EH (cell line): Measurements from ENCODE around the gene BSN.

Experiments used
- DNase-seq: peaks from one replicate; pipeline ENCODE4 v3.0.0-alpha.2; 2015; ENCODE audit warnings: low read depth

The BSN gene

DNA sequence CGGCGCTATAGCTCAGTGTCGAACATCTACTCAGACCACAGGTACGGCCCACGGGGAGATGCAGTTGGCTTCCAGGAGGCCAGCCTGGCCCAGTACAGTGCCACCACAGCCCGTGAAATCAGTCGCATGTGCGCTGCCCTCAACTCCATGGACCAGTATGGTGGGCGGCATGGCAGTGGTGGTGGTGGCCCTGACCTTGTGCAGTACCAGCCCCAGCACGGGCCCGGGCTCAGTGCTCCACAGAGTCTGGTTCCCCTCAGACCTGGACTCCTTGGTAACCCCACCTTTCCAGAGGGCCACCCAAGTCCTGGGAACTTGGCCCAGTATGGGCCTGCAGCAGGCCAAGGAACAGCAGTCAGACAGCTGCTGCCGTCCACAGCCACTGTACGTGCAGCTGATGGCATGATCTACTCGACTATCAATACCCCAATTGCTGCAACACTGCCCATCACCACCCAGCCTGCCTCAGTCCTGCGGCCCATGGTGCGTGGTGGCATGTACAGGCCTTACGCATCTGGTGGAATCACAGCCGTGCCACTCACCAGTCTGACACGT lies 101.5 kb downstream of the BSN start:
- no peak for DNase-seq

DNA sequence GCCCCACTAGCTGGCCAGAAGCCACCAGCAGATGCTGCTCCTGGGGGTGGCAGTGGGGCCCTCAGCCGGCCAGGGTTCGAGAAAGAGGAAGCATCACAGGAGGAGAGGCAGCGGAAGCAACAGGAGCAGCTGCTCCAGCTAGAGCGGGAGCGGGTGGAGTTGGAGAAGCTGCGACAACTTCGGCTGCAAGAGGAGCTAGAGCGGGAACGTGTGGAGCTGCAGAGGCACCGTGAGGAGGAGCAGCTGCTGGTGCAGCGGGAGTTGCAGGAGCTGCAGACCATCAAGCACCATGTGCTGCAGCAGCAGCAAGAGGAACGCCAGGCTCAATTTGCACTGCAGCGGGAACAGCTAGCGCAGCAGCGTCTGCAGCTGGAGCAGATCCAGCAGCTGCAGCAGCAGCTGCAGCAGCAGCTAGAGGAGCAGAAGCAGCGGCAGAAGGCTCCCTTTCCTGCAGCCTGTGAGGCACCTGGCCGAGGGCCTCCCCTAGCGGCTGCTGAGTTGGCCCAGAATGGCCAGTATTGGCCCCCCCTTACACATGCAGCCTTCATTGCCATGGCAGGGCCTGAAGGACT lies 102.3 kb downstream of the BSN start:
- no peak for DNase-seq

DNA sequence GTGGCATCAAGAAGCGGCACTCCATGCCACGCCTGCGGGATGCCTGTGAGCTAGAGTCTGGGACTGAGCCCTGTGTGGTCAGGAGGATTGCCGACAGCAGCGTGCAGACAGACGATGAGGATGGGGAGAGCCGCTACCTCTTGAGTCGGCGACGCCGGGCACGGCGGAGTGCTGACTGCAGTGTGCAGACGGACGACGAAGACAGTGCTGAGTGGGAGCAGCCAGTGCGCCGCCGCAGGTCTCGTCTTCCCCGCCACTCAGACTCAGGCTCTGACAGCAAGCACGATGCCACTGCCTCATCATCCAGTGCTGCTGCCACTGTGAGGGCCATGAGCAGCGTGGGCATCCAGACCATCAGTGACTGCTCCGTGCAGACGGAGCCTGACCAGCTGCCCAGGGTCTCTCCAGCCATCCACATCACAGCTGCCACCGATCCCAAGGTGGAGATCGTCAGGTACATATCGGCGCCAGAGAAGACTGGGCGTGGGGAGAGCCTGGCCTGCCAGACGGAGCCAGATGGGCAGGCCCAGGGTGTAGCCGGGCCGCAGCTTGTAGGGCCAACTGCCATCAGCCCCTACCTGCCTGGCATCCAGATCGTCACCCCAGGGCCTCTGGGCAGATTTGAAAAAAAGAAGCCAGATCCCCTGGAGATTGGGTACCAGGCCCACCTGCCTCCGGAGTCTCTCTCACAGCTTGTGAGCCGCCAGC lies 103.1 kb downstream of the BSN start:
- DNase-seq: no peak

DNA sequence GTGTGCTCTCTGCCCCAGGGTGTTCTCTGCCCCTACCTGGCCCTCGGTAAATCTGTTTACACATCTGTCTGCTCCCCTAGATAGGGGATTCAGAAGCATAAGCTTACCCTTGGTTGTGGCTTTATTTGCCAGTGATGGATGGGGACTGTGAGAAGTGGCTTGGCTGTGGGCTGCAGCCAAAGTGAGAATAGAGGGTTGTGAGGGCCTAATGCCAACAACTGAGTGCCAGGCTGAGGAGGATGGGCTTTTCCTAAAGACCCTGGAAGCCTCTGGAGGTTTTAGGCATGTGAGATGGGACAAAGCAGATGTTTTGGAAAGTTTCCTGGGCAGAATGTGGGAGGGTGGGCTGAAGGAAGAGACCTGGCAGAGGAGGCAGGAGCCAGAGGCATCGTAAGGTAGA lies 104.4 kb downstream of the BSN start:
- no peak for DNase-seq

DNA sequence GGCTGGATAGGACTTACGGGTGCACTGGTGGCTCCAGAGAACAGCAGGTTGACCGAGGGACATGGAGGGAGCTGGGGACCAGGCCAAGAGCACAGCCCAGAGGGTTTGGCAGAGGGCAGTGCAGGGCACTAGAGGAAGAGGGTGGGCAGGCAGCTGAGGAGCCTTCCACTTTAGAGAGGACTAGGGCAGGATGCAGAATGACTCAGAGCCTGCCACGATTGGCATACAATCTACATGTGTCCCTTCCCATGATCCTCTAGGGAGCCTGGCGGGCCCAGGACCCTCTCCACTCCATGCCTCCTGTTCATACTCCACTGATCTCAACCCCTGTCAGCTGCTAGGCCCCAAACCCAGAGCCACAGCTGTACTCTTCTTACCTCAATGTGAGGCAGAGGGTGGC lies 105.5 kb downstream of the BSN start:
- no peak for DNase-seq

DNA sequence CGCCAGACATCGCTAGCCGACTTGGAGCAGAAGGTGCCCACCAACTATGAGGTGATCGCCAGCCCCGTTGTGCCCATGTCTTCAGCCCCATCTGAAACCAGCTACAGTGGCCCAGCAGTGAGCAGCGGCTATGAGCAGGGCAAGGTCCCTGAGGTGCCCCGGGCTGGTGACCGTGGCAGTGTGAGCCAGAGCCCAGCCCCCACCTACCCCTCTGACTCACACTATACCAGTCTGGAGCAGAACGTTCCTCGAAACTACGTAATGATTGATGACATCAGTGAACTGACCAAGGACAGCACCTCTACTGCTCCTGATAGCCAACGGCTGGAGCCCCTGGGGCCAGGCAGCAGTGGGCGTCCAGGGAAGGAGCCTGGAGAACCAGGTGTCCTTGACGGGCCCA lies 107.0 kb downstream of the BSN start:
- no peak for DNase-seq

DNA sequence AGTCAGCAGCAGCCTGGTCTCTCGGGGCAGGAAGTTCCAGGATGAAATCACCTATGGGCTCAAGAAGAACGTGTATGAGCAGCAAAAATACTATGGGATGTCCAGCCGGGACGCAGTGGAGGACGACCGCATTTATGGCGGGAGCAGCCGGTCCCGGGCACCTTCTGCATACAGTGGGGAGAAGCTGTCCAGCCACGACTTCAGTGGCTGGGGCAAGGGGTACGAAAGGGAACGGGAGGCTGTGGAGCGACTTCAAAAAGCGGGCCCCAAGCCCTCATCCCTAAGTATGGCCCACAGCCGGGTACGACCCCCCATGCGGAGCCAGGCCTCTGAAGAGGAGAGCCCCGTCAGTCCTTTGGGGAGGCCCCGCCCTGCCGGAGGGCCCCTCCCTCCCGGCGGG lies 107.7 kb downstream of the BSN start:
- DNase-seq: no peak

DNA sequence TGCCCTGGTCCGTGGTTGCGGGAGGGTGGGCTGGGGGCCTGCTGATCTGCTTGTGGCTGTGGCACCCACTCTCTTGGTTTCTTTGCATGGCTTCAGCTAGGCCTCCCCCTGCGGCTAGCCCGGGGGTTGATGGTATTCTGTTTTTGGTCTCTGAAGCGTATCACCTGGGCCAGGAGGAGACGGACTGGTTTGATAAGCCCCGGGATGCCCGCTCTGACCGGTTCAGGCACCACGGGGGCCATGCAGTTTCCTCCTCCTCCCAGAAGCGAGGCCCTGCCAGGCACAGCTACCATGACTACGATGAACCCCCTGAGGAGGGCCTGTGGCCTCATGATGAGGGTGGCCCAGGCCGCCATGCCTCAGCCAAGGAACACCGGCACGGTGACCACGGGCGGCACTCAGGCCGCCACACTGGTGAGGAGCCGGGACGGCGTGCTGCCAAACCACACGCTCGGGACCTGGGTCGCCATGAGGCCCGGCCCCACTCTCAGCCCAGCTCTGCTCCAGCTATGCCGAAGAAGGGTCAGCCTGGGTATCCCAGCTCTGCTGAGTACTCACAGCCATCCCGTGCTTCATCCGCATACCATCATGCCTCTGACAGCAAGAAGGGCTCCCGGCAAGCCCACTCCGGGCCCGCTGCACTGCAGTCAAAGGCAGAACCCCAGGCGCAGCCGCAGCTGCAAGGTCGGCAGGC lies 108.6 kb downstream of the BSN start:
- DNase-seq: no peak

DNA sequence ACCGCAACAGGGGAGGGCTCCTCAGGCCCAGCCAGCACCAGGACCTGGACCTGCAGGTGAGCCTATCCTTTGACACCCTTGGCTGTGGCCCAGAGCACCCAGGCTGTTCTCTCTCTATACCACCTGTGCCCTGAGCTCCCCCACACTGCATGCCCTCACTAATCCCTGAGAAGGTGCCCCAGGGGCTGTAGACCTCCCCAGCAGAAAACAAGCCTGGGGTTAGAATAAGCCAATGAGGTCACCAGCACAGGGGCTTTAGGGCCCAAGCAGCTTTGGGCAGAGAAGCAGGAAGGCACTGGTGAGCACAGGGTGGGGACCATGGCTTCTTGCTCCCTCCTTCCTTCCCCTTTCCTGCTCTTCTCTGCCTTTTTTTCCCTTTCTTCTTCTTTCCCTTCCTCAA lies 109.6 kb downstream of the BSN start:
- DNase-seq: no peak

DNA sequence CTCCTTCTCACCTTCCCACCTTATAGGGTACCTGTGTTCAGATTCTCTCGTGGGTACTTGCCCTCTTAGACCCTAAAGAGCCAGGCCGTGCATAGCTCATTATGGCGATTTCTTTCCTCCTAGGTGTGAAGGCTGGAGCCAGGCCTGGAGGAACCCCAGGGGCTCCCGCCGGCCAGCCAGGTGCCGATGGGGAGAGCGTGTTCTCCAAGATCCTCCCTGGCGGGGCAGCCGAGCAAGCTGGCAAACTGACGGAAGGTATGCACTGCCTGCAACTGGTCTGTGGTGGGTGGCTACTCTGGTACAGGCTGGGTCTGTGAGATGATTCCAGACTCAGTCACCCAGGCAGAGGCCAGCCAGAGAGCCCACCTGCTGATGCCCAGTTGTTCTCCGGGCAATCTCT lies 110.0 kb downstream of the BSN start:
- no peak for DNase-seq

DNA sequence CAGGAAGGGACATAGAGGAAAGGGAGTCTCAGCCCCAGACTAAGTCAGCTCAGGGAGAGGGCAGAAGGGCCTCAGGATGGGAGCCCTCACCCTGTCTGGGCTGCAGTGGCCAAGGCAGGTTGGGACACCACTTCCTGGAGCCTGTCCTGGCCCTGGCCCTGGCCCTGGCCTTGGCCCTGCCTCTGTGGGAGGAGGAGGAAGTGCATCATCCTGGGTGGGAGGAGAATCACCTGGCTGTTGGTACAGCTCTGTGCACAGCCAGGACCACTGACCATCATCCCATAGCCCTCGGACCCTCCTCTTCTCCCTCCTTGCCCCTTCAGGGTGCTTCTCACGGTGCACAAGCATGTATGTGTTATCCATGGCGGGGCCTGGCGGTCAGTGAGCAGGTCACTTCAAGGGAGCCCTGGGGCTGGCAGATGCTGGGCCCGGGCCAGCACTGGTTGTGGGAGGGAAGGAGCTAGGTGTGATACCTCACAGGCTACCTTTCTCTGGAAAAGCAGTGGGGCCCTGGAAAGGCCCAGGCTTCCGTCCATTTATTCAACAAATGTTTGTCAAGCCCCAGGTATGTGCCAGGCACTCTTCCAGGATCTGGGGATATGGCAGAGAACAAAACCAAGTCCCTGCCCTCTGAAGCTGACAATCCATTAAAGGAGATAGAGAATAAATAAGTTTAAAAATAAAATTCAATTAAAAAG lies 111.7 kb downstream of the BSN start:
- DNase-seq: no peak

DNA sequence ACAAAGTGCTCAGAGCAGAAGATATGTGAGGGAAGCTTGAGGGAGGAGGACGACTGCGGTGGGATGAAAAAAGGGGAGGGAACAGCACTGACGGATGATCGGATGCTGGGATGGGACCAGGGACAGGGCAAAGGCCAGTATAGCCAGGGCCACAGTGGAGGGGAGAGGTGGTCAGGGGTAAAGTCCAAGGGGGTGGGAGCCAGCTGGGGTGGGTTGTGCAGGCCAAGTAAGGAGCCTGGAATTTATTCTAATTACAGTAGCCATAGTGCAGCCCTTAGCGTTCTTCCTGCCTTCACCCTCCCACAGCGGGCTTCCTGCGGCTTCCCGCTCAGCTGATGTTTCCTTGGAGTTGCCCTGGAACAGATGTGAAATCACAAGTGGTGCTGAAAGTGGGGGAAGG lies 112.3 kb downstream of the BSN start:
- DNase-seq: peak; percentile 43

DNA sequence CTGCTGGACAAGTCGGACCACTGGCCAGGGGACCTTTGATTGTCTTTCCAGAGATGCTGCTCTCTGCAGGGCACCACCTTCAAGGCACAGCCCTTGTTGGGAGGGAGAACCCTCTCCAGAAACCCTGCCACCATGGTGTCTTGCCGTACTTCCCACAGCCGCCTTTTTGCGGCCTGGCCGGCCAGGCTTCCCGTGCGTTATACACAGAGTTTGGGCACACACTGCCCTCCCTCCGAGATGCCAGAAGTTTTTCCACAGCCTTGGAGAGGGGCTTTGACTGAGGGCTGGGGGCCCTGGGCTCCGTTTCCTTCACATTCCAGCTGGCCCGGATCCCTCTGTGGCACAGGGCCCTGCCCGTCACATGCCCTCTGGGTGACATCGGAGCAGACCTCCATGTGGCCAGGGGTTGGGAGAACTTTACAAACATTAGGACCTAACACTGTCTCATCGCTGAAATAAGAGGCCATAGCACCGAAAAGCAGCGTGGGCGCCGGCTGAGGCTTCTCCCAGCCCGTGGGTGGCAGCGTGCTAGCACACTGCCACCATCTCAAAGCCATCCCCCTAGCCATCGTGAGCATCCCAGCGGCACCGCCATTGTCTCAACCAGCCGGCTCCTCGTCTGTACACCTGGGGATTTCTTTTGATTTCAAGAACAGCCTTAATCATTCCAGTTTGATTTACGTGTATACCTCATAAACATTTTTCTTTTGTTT lies 113.6 kb downstream of the BSN start:
- DNase-seq: no peak

DNA sequence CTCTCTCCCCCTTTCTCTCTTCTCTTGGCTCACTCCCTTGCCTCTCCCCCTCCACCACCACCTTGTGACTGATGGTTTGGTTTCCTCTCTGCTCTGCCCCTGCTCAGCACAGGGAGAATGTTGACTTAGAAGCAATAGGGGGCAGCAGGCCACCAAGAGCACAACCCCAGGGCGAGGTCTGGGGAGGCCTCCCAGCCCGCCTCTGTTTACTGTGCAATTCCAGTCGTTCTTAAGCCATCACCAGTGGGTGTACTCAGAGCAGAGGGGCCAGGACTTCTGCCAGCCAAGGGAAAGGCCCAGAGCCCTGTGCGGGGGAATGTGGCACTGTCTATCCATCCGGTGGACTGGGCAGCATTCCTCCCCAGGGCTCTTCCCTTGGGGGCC lies 114.1 kb downstream of the BSN start:
- DNase-seq: peak; percentile 30

DNA sequence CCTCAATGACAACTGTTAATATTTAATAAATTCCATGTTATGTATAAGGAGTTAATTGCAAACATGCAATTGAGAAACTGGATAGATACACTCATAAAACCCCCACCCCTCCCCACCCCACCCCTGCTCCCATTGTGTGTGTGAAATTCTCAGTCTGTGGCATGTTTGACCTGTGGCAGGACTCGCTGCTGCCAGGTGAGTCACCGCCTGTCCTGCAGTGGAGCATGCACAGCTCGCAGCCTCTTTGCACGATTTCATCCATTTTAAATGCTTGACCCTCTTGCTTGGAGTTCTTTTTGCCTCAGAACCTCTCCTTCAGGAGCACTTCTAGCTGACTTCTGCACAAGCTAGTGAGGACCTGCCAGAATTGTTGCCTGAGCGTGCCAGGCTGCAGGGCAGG lies 114.6 kb downstream of the BSN start:
- peak; percentile 42 for DNase-seq

DNA sequence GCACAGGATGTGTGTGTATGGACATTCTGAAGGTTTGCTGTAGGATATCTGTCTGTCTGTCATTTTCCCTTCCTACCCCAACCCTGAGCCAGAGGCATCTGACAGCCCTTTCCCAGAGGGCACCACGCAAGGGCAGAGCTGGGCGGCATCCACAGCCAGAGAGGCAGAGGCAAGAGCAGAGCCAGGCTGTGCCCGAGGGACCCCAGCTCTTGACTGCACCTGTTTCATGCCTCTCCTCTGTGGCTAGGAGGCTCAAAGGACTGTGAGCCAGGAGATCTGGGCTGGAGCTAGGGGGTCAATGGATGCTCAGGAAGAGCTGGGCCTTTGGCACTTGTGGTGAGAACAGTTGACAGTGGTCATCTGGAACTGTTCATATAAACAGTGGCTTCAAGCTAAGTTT lies 115.1 kb downstream of the BSN start:
- DNase-seq: no peak

DNA sequence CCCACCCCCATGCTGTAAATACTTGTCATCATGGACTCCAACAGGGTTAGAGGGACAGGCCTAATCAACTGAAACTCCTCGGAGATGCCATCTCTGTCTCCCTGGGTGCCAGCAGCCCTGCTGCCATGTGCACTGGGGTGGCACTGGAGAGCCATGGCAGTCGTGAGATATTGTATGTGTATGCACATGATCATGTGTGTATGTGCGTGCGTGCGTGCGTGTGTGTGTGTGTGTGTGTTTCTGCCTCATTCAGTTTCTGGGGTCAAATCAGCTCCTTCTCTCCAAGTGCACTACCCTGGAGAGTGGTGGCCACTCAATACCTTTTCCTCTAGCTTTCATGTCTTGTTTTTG lies 116.6 kb downstream of the BSN start:
- no peak for DNase-seq

DNA sequence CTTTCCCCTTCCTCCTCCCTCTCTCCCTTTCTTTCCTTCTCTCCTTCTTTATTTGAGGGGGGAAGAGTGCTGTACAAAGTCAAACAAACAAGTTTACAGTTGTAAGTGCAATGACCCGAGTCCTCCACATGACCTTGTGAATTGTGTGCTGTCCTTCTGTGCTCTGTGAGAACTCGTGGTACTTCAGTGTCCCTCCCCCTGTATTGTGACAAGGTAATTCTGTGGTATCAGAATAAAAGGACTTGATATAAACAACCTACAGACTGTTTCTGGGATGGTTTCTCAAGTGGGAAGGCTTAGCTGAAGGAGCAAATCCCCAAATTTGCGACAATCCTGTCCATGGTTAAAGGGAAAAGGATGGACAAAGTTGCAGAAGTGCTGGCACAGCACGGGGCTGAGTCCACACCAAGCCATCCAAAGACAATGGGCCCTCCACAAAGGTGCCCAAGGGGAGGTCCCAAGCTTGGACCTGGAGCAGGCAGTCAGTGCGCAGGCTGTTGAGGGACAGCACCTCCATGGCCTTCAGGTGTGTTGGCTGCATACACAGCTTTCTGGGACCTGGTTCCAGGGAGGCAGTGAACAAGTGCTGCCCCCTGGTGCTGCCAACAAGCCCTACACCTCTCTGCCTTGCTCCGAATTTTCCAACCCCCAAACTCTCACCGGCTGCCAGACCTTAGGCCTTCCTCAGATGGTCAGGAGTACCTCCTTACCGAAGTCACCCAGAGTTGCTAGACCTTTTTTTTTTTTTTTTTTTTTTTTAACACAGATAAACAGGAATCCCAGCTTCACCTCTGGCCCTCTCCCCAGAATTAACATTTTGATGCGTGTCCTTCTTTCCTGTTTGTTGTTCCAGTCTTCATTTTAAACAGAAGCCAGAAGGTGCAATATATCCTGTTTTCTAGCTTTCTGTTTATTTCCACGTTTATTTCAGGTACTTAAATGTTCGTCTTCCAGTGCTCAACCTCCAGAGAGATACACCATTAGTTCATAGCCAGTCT lies 117.3 kb downstream of the BSN start:
- DNase-seq: peak; percentile 69

DNA sequence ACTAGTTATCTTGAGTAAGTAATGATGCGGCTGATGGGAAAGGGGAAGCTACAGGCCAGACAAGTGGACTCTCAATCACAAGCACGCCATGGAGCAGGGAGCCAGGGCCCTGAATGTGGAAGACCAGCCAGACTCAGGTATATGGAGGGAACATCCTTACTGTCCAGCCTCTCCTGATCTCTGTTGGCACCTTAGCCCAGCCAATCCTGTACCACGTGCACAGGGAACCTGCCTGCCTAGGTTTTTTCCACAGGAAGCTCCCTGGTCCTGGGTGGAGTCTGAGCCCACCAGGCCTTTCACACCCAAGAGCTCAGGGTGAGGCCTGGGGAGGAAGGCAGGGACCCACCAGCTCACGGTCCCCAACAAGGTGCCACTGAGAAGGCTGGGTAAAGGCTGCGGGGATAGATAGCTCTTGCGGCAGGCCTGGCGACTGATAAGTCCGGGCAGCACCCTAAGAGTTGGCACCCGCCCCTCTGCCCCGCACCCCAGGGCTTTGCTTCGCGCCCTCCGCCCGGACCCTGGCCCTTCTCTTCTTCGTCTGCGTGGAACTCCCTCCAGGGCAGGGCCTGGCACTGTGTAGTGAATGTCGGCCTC lies 118.9 kb downstream of the BSN start:
- DNase-seq: no peak

DNA sequence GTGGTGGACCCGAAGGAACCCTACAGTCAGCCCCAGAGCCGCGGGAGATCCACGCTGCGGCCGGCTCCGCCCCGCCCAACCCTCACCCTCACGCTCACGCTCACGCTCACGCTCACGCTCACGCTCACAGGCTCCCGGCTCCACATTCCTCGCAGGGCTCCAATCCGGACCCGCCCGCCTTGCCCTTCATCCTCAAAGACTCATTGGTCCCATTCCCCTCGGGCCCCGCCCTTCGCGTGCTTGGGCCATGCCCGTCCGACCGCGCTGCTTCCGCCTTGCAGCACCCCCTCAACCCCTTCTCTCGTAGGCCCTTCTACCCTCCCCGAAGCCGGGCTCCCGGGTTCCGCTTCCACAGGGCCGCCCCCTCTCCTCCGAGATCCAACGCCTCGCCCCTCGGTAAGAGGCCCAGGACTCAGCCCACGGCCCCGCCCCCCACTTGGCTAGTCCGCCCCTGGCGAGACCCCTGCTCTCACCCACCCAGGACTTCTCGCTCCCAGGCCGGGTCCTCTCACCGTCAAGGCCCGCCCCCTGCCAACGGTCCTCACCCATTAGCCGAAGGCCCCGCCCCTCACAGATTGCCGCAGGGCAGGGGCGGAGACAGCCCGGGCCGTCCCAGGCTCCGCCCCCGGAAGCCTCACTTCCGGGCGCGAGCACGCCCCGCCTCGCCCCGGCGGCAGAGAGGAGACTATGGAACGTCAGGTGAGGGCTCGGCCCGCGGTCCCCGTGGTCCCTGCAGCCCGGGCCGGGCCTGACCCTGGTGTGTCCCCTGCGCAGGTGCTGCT lies 119.6 kb downstream of the BSN start, which contains the start of gene APEH:
Gene APEH (plus strand): TSS at position 637 of the 782 bp plus-strand sequence. CDS start 51 bp downstream, at position 688.
- peak; percentile 98 for DNase-seq
